Mesothelial cell of epicardium (in vitro differentiated cells): ENCODE results near the gene KLC4. TPM values are rescaled to one million over a fixed set of nuclear protein-coding genes. Genes with fewer than 3 reads are reported as not detected.
"Not testable (repeated sequence)": the region's sequence is repeated elsewhere in the genome, so short reads cannot be mapped to it uniquely, and the experiment has no call there.

ENCODE experiments used
- DNase-seq, 2 experiments: peaks; one replicate each; pipeline ENCODE4 v3.0.0; 2021; ENCODE audit warnings: low spot score in 2 of 2; ENCODE audit not compliant: unreplicated experiment in 2 of 2
- H3K27ac Mint-ChIP-seq: 2 replicates; pipeline ENCODE4 v1.8.0; 2021; ENCODE audit warnings: mixed read lengths
- H3K27me3 Mint-ChIP-seq: 2 replicates; pipeline ENCODE4 v1.8.0; 2021; ENCODE audit warnings: low read depth, mixed read lengths
- H3K36me3 Mint-ChIP-seq: 2 replicates; pipeline ENCODE4 v1.8.0; 2021; ENCODE audit warnings: mixed read lengths
- H3K4me1 Mint-ChIP-seq: 2 replicates; pipeline ENCODE4 v1.8.0; 2021; ENCODE audit warnings: mixed read lengths
- H3K4me3 Mint-ChIP-seq: 2 replicates; pipeline ENCODE4 v1.8.0; 2021; ENCODE audit warnings: mild to moderate bottlenecking, moderate library complexity, mixed read lengths
- H3K9me3 Mint-ChIP-seq: 2 replicates; pipeline ENCODE4 v1.8.0; 2021; ENCODE audit warnings: mixed read lengths
- CTCF ChIP-seq: fragments of 200-600 bp; sonication (generic); IDR thresholded peaks from one replicate; pipeline ENCODE4 v1.5.0; 2021; ENCODE audit warnings: antibody characterized with exemption; ENCODE audit not compliant: unreplicated experiment
- total RNA-seq: library from RNA; stranded (reverse); gene quantifications from 3 replicates; pipeline ENCODE4 v1.2.1, GENCODE V29; 2021

Gene KLC4
- total RNA-seq, 1 donor from 2014 or later, result 69.0 TPM

GRCh38 chr6:43036712-43037111, 22.7 kb upstream of the KLC4 start:
- Mint-ChIP-seq H3K4me1 (no peaks in the 10 kb centered on the region), H3K36me3 (peaks cover 52% of the 10 kb centered on the region), H3K4me3 (no peak overlapping the region), H3K27me3 (no peaks in the 10 kb centered on the region), H3K27ac (no peak overlapping the region), H3K9me3 (no peaks in the 10 kb centered on the region)
- DNase-seq, result no peak
- no peak for TF ChIP-seq CTCF

- Mint-ChIP-seq H3K27me3 (no peaks in the 10 kb centered on the region), H3K36me3 (peaks cover 50% of the 10 kb centered on the region), H3K4me1 (no peaks in the 10 kb centered on the region), H3K27ac (no peak overlapping the region), H3K4me3 (no peak overlapping the region), H3K9me3 (no peaks in the 10 kb centered on the region)
- DNase-seq, result no peak
- no peak for TF ChIP-seq CTCF
These were observed 22.2 kb upstream of the KLC4 start for GRCh38 chr6:43037197-43037596.

- no peaks in the 10 kb centered on the region for H3K4me1 Mint-ChIP-seq
- no peak for TF ChIP-seq CTCF
- H3K27ac Mint-ChIP-seq, result no peak overlapping the region
- peaks cover 53% of the 10 kb centered on the region for H3K36me3 Mint-ChIP-seq
- no peaks in the 10 kb centered on the region for H3K9me3 Mint-ChIP-seq
- H3K4me3 Mint-ChIP-seq, result no peak overlapping the region
- DNase-seq, result no peak
- H3K27me3 Mint-ChIP-seq, result no peaks in the 10 kb centered on the region
These were observed 21.7 kb upstream of the KLC4 start for GRCh38 chr6:43037706-43038105.

- no peak for DNase-seq
- no peak for TF ChIP-seq CTCF
- Mint-ChIP-seq H3K36me3 (peaks cover 51% of the 10 kb centered on the region), H3K27me3 (no peaks in the 10 kb centered on the region), H3K27ac (no peak overlapping the region), H3K4me1 (no peaks in the 10 kb centered on the region), H3K4me3 (no peak overlapping the region), H3K9me3 (no peaks in the 10 kb centered on the region)
These were observed 20.7 kb upstream of the KLC4 start for GRCh38 chr6:43038727-43039126.

- no peaks in the 10 kb centered on the region for H3K27me3 Mint-ChIP-seq
- no peaks in the 10 kb centered on the region for H3K4me1 Mint-ChIP-seq
- no peak overlapping the region for H3K4me3 Mint-ChIP-seq
- H3K9me3 Mint-ChIP-seq, result no peaks in the 10 kb centered on the region
- DNase-seq, result no peak
- no peak for TF ChIP-seq CTCF
- H3K27ac Mint-ChIP-seq, result no peak overlapping the region
- peaks cover 52% of the 10 kb centered on the region for H3K36me3 Mint-ChIP-seq
These were observed 18.7 kb upstream of the KLC4 start for GRCh38 chr6:43040542-43041257.

- not testable (repeated sequence) for H3K27ac Mint-ChIP-seq, H3K4me3 Mint-ChIP-seq, H3K9me3 Mint-ChIP-seq, H3K4me1 Mint-ChIP-seq, DNase-seq, H3K27me3 Mint-ChIP-seq
- H3K36me3 Mint-ChIP-seq, result peaks cover 56% of the 10 kb centered on the region
These were observed 18.0 kb upstream of the KLC4 start for GRCh38 chr6:43041475-43041874.
